K562 (cell line): ENCODE measurements around the gene DCAF7. TPM values are rescaled to one million over a fixed set of nuclear protein-coding genes. Genes with fewer than 3 reads are reported as not detected.
A peak's percentile ranks its signal among the peaks of the same experiment; 100 is the strongest.

ENCODE experiments used
- BRD9 ChIP-seq: fragments of 450-650 bp; IDR thresholded peaks from 2 replicates; pipeline ENCODE4 v1.6.1; 2018; ENCODE audit warnings: low read depth; ENCODE audit not compliant: partially characterized antibody
- CBFB ChIP-seq: sonication (generic); formaldehyde crosslinking; IDR thresholded peaks from 2 replicates; pipeline ENCODE4 v1.4.0; 2020; ENCODE audit warnings: mild to moderate bottlenecking, missing genetic modification reagents
- CXXC5 ChIP-seq: fragments of 250-450 bp; sonication (Bioruptor Pico); IDR thresholded peaks from 2 replicates; pipeline ENCODE4 v1.8.0; 2022; ENCODE audit warnings: inconsistent platforms, mild to moderate bottlenecking, moderate library complexity
- EP400 ChIP-seq: fragments of 450-650 bp; IDR thresholded peaks from 2 replicates; pipeline ENCODE4 v1.6.1; 2017; ENCODE audit warnings: antibody characterized with exemption, mild to moderate bottlenecking, moderate library complexity
- FOXO4 ChIP-seq: fragments of 450-650 bp; formaldehyde crosslinking; IDR thresholded peaks from 2 replicates; pipeline ENCODE4 v1.4.0; 2020; ENCODE audit warnings: mild to moderate bottlenecking, moderate library complexity
- HDAC2 ChIP-seq: fragments of 450-650 bp; IDR thresholded peaks from 2 replicates; pipeline ENCODE4 v1.6.1; 2016; ENCODE audit warnings: mild to moderate bottlenecking
- ID3 ChIP-seq, 2 experiments: fragments of 250-450 bp in 1 of 2; fragments of 450-650 bp in 1 of 2; sonication (Bioruptor Pico) in 1 of 2; IDR thresholded peaks; 2 replicates each; pipeline versions ENCODE4 v1.6.1 to v1.8.0; 2016 to 2021; ENCODE audit warnings: mild to moderate bottlenecking in 2 of 2, moderate library complexity in 2 of 2, missing compliant biosample characterization in 1 of 2, missing genetic modification characterization in 1 of 2
- NCOA2 ChIP-seq, 2 experiments: fragments of 450-650 bp; IDR thresholded peaks; 2 replicates each; pipeline ENCODE4 v1.6.1; 2018; ENCODE audit warnings: mild to moderate bottlenecking in 2 of 2, moderate library complexity in 1 of 2; ENCODE audit not compliant: partially characterized antibody in 2 of 2
- ZNF134 ChIP-seq: fragments of 250-450 bp; sonication (Bioruptor Pico); conservative IDR thresholded peaks from 2 replicates; pipeline ENCODE4 v1.4.0; 2020
- ZNF316 ChIP-seq: fragments of 450-650 bp; IDR thresholded peaks from 2 replicates; pipeline ENCODE4 v1.6.1; 2016
- ZNF318 ChIP-seq, 2 experiments: fragments of 450-650 bp; IDR thresholded peaks; 2 replicates each; pipeline ENCODE4 v1.6.1; 2016; ENCODE audit warnings: mild to moderate bottlenecking in 2 of 2, borderline replicate concordance in 1 of 2, low read depth in 1 of 2, moderate library complexity in 1 of 2
- ZNF384 ChIP-seq: IDR thresholded peaks from 2 replicates; pipeline ENCODE4 v1.6.1; 2012; ENCODE audit warnings: low read depth, low read length, improper control_type of control experiment
- ZNF511 ChIP-seq: sonication (generic); formaldehyde crosslinking; IDR thresholded peaks from 2 replicates; pipeline ENCODE4 v1.8.0; 2022; ENCODE audit warnings: mild to moderate bottlenecking, missing genetic modification reagents
- ZNF785 ChIP-seq: fragments of 250-450 bp; sonication (Bioruptor Pico); IDR thresholded peaks from 2 replicates; pipeline ENCODE4 v1.4.0; 2020; ENCODE audit warnings: mild to moderate bottlenecking
- ZSCAN29 ChIP-seq: fragments of 450-650 bp; IDR thresholded peaks from 2 replicates; pipeline ENCODE4 v1.6.1; 2017
- polyA plus RNA-seq, 8 experiments: library from polyadenylated mRNA; depleted of rRNA in 4 of 8; stranded (reverse) in 5 of 8; unstranded in 3 of 8; fragments of >200 nt; fragmentation: Nextera tagmentation in 2 of 8; fragmentation: Illumina TruSeq in 1 of 8; extraction: Ambion mirVana in 2 of 8; extraction: Trizol in 1 of 8; gene quantifications; 2 replicates each; pipeline versions ENCODE4 v1.2.1 to v1.2.3, GENCODE V29; 2011 to 2014; ENCODE audit warnings: inconsistent platforms in 1 of 8, missing spikeins in 1 of 8
- total RNA-seq, 7 experiments: library from RNA; depleted of rRNA in 6 of 7; stranded (reverse); fragments of >200 nt in 6 of 7; fragmentation: Illumina TruSeq in 2 of 7; extraction: Trizol in 2 of 7; gene quantifications; 2 replicates each; pipeline versions ENCODE4 v1.2.1 to v1.2.3, GENCODE V29; 2011 to 2021; ENCODE audit warnings: low replicate concordance in 1 of 7

The DCAF7 gene
- total and polyA plus RNA-seq, 9 of the 15 experiments (the other 6 are each of a cell fraction or from before 2014, with no cell fraction given): 30.8 to 123 (median 40.2) TPM

DNA sequence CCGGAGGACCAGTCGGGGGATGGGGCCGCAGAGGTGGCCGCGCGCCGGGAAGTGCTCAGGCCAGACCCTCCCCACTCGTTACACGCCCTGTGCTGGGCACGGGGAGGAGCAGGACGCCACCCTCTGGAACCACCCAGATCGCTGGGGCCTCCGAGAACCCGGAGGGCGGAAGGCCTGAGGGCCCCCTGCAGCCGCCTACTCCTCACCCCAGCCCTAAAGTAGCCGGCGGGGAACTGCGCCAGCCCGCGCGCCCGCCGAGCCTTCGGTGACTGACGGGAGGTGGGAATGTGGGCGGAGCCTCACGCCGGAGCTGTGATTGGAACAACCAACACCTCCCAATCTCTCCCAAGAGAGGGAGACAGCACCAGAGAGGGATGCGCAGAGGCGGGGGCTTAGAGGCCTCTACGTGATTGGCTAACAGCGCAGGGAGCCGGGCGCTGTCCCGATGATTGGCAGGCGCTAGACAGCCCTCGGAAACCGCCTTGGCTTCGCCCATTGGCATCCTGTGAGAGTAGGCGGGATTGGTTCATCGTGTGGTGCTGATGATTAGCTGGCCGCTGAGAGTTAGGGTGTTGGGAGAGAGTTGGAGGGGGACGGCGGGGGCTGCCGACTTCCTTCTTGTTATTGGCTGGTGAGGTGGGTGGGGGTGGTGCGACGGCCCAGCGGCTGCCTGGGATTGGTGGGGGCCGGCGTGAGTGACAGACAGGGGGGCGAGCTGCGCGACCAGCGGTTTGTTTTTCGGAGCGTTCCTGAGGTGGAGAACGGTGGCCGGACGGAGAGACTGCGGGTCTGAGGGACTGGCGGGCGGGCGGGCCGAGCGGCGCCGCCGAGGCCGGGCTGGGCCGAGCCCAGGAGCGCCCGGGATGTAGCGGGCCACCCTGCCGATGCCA, 71.7 kb downstream of the DCAF7 start, which contains the start of gene MAP3K3 (continued):
- no peak for TF ChIP-seq ZNF785
- TF ChIP-seq BRD9: no peak
- TF ChIP-seq ZNF318 (IDR thresholded peaks at IDR 0.05; ENCODE audit: borderline replicate concordance in 1 of 2, low read depth in 1 of 2): no peak
- no peak for TF ChIP-seq NCOA2 (IDR thresholded peaks at IDR 0.05; ENCODE audit: partially characterized antibody in 2 of 2)
- no peak for TF ChIP-seq ZNF316
- peak; percentile 15; the same call in 1 of the 2 replicates for TF ChIP-seq ZNF511 (CRISPR knock-in tag)
- peak; percentile 50 for TF ChIP-seq CXXC5 (CRISPR knock-in tag)
- TF ChIP-seq CBFB (CRISPR knock-in tag): no peak
- TF ChIP-seq ID3 (CRISPR knock-in tag; IDR thresholded peaks at IDR 0.05): no peak
- TF ChIP-seq ID3 (tag; IDR thresholded peaks at IDR 0.05): peak; percentile 75
- no peak for TF ChIP-seq ZNF384
- no peak for TF ChIP-seq FOXO4 (CRISPR knock-in tag)
- TF ChIP-seq ZNF134 (CRISPR knock-in tag): no peak
- TF ChIP-seq ZSCAN29: no peak
- peak; percentile 63; the same call in 1 of the 2 replicates for TF ChIP-seq EP400
- peak; percentile 95 for TF ChIP-seq HDAC2
